ENCODE measurements around the gene HGF. TPM values are rescaled to one million over a fixed set of nuclear protein-coding genes. Genes with fewer than 3 reads are reported as not detected.
"Not testable (repeated sequence)": the region's sequence is repeated elsewhere in the genome, so short reads cannot be mapped to it uniquely, and the experiment has no call there.

Gene HGF
- total RNA-seq, 1 donor from 2014 or later, result 3.3 TPM

DNA sequence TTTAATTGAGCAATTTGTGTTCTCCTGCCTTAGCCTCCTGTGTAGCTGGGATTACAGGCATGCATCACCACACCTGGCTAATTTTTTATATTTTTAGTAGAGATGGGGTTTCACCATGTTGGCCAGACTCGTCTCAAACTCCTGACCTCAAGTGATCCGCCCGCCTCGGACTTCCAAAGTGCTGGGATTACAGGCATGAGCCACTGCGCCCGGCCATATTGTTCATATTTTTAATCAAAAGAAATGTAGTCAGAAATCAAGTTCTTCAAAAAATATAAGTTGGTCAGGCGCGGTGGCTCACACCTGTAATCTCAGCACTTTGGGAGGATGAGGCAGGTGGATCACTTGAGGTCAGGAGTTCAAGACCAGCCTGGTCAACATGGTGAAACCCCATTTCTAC is 47.6 kb downstream of the HGF start:
- DNase-seq (ENCODE audit: low read depth, low spot score), result not testable (repeated sequence)

GRCh38 chr7:81721437-81721836 is 48.4 kb downstream of the HGF start:
- no peak for DNase-seq (ENCODE audit: low read depth, low spot score)

DNA sequence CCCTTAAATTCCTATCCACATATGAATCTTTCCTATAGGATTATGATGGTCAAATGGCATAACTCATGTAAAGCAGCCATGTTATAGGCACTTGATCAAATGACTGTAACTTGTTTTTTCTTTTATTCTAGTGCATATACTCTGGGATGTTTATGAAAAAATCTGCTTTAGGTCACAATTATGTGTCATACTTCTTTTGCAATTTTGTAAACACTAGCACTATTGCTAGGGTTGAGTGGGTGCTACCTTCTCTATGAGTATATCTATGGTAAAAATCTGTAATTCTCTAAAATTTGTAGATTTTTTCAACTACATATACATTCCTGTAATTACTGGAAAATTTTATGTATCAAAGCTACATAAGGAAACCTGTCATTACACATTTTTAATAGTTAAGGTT is 50.0 kb downstream of the HGF start:
- DNase-seq (ENCODE audit: low read depth, low spot score), result no peak

GRCh38 chr7:81715984-81716588 is 53.8 kb downstream of the HGF start:
- DNase-seq (ENCODE audit: low read depth, low spot score), result no peak

- DNase-seq (ENCODE audit: low read depth, low spot score), result no peak
These were observed 55.5 kb downstream of the HGF start for GRCh38 chr7:81714306-81714705.

GRCh38 chr7:81710751-81711150 is 59.1 kb downstream of the HGF start:
- DNase-seq (ENCODE audit: low read depth, low spot score), result no peak

DNA sequence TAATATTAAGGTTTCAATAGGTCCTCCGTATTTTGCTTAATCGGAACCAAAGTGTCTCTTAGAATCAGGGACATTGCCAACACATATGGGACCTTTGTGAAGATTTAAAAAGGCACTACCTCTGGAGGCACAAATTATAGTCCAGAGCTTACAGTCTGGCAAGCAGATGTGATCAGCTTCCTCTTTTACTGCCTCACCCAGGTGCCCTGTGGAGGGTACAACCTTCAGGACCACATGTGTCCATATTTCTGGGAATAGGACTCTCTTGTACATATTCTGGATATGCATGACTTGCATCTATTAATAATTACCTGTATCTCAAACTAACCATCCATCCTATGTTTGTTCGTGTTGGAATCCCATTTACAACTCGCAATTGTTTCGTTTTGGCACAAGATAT is 60.0 kb downstream of the HGF start:
- DNase-seq (ENCODE audit: low read depth, low spot score), result no peak

DNA sequence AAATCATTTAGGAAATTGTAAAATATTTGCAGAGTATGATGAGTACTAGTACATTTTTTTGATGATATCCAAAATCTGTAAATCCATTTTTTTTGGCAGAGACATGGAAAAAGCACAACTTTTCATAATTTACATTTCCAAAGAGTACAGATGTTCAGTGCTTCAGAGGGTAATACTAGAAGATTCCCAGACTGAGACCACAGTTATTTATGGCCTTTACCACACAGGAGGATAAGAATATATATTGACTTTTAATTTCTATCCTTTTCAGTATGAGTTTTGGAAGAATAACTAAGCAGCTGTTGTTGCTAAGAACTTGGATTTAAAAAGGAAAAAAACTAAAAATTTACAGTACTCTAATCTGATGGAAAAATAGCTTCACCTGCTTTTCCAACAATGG is 61.9 kb downstream of the HGF start:
- no peak for DNase-seq (ENCODE audit: low read depth, low spot score)

DNA sequence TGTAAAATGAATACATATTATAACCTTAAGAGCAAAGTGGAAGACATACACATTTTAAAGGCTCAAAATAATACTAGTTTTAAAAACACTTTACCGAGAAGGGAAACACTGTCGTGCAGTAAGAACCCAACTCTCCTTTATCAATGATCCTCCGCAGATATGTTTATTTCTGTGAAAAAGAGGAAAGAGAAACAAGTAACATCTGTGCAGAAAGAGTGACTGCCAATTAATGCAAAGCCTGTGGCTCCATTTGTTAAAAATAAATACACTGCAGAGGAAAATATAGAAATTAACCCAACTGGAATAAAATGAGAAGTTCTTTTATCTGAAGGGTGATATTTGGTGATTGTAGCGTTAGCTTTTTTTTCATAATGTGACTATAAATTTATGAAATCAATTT is 62.7 kb downstream of the HGF start:
- DNase-seq (ENCODE audit: low read depth, low spot score), result no peak

DNA sequence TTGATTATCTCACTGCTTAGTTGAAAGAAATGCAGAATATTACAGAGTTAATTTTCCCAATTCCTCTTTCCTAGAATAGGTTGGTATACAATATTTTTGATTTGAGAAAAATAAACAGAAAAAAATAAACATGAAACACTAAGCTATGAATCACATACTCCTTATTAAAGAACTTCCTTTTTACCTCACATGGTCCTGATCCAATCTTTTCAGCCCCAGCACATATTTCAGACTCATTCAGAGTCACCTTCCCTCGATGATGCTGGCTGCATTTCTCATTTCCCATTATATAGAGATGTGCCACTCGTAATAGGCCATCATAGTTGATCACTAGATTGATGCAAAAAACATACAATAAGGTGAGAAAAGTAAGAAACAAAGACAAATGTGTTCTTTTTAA is 64.6 kb downstream of the HGF start:
- no peak for DNase-seq (ENCODE audit: low read depth, low spot score)

GRCh38 chr7:81704595-81704994 is 65.3 kb downstream of the HGF start:
- no peak for DNase-seq (ENCODE audit: low read depth, low spot score)

GRCh38 chr7:81698965-81699364 is 70.9 kb downstream of the HGF start:
- DNase-seq (ENCODE audit: low read depth, low spot score), result no peak

- DNase-seq (ENCODE audit: low read depth, low spot score), result no peak
These were observed 75.1 kb downstream of the HGF start for GRCh38 chr7:81694711-81695110.

- DNase-seq (ENCODE audit: low read depth, low spot score), result no peak
These were observed 76.0 kb downstream of the HGF start for GRCh38 chr7:81693894-81694293.

- DNase-seq (ENCODE audit: low read depth, low spot score), result no peak
These were observed 76.8 kb downstream of the HGF start for GRCh38 chr7:81693080-81693479.

- DNase-seq (ENCODE audit: low read depth, low spot score), result no peak
These were observed 77.5 kb downstream of the HGF start for GRCh38 chr7:81692146-81692905.

DNA sequence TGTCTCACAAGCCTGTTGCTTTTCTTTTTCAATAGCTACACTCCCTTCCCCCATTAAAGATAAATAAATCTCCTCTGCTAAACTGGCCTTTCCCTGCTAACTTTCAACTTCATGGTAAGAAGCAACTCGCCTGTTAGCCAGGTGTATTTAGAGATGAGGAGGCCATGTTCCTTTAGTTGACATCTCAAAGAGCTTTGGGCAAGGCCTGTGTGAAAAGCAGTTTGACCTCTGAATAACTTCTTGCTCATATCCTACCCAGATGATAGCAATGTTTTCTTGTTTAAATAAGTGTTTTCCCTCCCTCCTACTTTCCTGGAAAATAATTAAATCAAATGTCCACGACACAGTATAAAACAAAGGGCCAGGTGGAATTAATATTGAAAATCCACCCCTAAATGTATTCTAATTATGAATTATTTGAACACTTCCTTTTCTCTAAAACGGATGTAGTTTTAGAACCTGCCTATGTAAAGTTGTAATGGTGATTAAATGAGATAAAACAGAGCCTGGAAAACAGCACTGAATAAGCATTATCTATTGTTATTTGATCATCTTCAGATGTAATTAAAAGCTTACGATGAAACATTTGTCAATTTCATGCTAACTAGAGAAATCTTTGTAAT is 78.5 kb downstream of the HGF start:
- DNase-seq (ENCODE audit: low read depth, low spot score), result no peak

GRCh38 chr7:81690688-81691087 is 79.2 kb downstream of the HGF start:
- no peak for DNase-seq (ENCODE audit: low read depth, low spot score)

GRCh38 chr7:81690251-81690650 is 79.6 kb downstream of the HGF start:
- no peak for DNase-seq (ENCODE audit: low read depth, low spot score)

DNA sequence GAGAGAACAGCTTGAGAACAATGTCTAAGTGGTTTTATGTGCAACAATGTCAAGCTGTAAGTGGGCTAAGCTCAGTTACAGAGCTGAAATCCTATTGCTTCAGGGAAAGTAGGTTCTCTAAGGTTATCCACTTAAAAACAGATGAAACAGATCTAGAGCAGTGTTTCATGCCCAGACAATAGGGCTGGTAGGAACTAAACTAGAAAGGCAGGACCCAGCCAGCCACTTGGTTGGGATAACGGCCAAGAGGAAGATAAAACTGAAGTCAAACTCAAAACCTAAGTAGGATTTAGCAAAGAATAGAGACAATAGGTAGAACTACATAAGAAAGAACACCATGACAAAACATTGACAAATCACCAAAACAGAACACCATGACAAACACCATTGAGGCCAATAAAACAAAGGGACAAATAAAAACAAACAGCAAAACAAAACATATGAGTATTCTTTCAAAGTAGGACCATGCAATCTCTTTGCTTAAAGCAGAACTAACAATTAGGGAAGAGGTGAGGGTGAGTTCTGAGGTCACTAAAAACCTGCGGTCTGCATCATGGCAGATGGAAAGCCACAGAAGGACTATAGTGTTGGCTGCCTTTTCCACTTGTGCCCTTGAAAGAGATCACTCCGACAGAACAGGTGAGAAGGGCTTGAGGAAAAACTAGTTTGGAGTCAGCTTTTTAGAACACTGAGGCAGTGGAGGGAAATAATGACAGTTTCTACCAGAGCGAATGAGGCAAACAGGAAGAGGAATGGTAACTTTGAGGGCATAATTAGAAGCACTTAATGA is 81.0 kb downstream of the HGF start:
- DNase-seq (ENCODE audit: low read depth, low spot score), result no peak

DNA sequence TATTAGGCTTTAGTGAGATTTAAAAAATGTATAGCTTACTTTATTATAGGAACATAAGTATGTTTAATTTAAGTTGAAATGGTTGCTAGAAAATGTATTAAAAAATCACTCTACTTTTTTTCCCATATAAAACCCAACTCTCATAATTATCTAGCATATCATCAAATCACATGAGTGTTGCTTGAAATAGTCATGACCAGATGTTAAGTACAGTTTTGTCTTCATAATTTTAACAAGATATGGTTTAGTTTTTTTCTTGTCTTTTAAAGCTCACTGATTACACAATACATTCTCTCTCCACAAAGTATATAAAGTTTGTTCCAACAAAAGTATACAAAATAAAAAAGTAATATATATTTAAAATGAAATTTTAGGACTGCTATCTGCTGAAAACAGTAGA is 82.8 kb downstream of the HGF start:
- DNase-seq (ENCODE audit: low read depth, low spot score), result no peak

DNA sequence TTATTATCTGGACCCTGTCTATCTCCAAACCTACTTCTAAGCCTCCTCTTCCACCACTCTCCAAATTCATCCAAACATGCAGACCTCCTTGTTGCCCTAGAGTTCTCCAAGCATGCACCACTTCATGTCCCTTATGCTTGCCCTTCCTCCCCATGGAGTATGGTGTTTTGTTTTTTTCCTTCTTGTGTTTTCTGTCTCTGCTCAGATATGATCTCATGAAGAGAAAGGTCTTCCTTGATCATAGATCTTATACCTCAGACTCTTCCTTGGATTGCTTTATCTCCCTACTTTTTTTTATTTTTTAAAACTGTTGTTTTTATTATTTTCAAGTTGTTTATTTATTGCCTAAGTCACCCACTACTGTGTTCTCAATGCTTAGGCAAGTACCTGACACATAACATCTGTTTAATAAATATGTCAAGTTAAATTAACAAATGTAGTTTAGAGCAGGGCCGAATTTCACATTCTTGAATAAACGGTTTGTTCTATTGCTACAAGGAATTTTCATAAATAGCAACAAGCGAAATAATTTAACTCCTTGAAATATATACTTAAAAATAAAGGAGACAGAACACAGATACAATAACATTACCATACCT is 84.5 kb downstream of the HGF start:
- no peak for DNase-seq (ENCODE audit: low read depth, low spot score)
